Activated naive CD4-positive, alpha-beta T cell treated with anti-CD3 and anti-CD28 coated beads, Interleukin-2, amount 10 ng/mL, durations not matched to agents 7 days and 5 days (primary cell): ENCODE data around the gene BABAM1.

ENCODE experiments used
- CTCF ChIA-PET: fragments of 350-600 bp; sonication (Branson Sonifier 250); formaldehyde crosslinking; loops from one replicate; lab custom pipeline; 2021; ENCODE audit warnings: antibody characterized with exemption; lab: Charles Lee
- DNase-seq: peaks from one replicate; pipeline ENCODE4 v3.0.0-alpha.2; 2020
- H3K27ac Mint-ChIP-seq: one replicate; pipeline ENCODE4 v1.8.0; 2021; ENCODE audit warnings: mild to moderate bottlenecking, moderate library complexity, mixed read lengths
- H3K27me3 Mint-ChIP-seq: one replicate; pipeline ENCODE4 v1.8.0; 2021; ENCODE audit warnings: mild to moderate bottlenecking, mixed read lengths
- H3K36me3 Mint-ChIP-seq: one replicate; pipeline ENCODE4 v1.8.0; 2021; ENCODE audit warnings: mixed read lengths
- H3K4me1 Mint-ChIP-seq: one replicate; pipeline ENCODE4 v1.8.0; 2021; ENCODE audit warnings: mixed read lengths
- H3K4me3 Mint-ChIP-seq: one replicate; pipeline ENCODE4 v1.8.0; 2021; ENCODE audit warnings: mild to moderate bottlenecking, moderate library complexity, mixed read lengths
- H3K9me3 Mint-ChIP-seq: one replicate; pipeline ENCODE4 v1.8.0; 2021; ENCODE audit warnings: mixed read lengths

The BABAM1 gene

GRCh38 chr19:17323300-17323963 is 56.2 kb downstream of the BABAM1 start:
- no peak for DNase-seq
- no peak overlapping the region for H3K4me3 Mint-ChIP-seq
- CTCF ChIA-PET = no interaction called here
- peaks cover 6% of the 10 kb centered on the region for H3K4me1 Mint-ChIP-seq
- no peak overlapping the region for H3K27ac Mint-ChIP-seq
- H3K36me3 Mint-ChIP-seq = peaks cover 20% of the 10 kb centered on the region
- H3K27me3 Mint-ChIP-seq = peaks cover 3% of the 10 kb centered on the region
- no peaks in the 10 kb centered on the region for H3K9me3 Mint-ChIP-seq

DNA sequence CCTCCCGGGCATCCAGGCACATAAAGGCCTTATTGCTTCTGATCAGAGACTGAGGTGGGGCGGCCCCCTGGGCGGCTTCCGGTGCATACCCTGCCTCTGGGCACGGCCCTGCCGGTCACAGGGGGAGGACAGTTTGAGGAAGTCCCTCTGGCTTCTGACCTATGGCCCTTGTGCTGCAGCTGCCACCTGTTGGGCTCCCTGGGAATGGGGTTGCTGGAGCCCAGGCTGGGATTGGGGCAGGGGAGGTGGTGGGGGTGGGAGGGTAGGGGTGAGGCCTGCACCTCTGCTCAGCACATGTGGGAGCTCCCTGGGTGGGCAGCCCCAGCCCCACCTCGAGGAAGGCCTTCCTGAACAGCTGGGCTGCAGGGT is 56.7 kb downstream of the BABAM1 start:
- no peak overlapping the region for H3K27ac Mint-ChIP-seq
- DNase-seq = peak; percentile 39
- peaks cover 6% of the 10 kb centered on the region for H3K4me1 Mint-ChIP-seq
- peaks cover 8% of the 10 kb centered on the region for H3K27me3 Mint-ChIP-seq
- H3K36me3 Mint-ChIP-seq = peaks cover 20% of the 10 kb centered on the region
- H3K4me3 Mint-ChIP-seq = no peak overlapping the region
- CTCF ChIA-PET = no interaction called here
- no peaks in the 10 kb centered on the region for H3K9me3 Mint-ChIP-seq

GRCh38 chr19:17324357-17325114 is 57.3 kb downstream of the BABAM1 start:
- Mint-ChIP-seq H3K9me3 (no peaks in the 10 kb centered on the region), H3K27ac (no peak overlapping the region), H3K4me1 (peaks cover 10% of the 10 kb centered on the region), H3K27me3 (peaks cover 14% of the 10 kb centered on the region), H3K4me3 (no peak overlapping the region), H3K36me3 (peaks cover 15% of the 10 kb centered on the region)
- CTCF ChIA-PET = no interaction called here
- no peak for DNase-seq

DNA sequence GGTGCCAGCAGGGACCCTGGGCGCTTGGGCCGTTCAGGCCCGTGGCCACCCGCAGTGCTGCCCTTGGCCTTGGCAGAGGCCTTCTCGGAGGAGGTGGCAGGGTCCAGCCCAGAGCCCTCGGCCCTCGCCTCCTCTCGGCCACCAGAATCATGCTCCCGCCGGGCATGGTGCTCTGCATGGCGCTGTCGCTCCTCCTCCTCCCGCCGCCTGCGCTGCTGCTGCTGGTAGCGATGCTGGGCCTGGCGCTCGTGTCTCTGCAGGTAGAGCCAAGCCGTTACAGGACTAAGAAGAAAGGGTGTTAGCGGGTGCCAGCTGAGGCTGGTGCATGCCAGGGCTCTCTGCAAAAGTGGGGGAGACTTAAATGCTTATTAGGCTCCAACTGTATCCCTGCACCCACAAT is 57.9 kb downstream of the BABAM1 start:
- Mint-ChIP-seq H3K27me3 (peaks cover 20% of the 10 kb centered on the region), H3K9me3 (no peaks in the 10 kb centered on the region), H3K4me1 (peaks cover 15% of the 10 kb centered on the region), H3K4me3 (no peak overlapping the region), H3K36me3 (peaks cover 9% of the 10 kb centered on the region), H3K27ac (no peak overlapping the region)
- CTCF ChIA-PET = interaction anchor here (1.1 to 1.8 kb wide), 2 partner anchors 16 to 61 kb away, joined by 3 to 5 read pairs; partner anchors contain the start of gene DDA1
- DNase-seq = no peak

DNA sequence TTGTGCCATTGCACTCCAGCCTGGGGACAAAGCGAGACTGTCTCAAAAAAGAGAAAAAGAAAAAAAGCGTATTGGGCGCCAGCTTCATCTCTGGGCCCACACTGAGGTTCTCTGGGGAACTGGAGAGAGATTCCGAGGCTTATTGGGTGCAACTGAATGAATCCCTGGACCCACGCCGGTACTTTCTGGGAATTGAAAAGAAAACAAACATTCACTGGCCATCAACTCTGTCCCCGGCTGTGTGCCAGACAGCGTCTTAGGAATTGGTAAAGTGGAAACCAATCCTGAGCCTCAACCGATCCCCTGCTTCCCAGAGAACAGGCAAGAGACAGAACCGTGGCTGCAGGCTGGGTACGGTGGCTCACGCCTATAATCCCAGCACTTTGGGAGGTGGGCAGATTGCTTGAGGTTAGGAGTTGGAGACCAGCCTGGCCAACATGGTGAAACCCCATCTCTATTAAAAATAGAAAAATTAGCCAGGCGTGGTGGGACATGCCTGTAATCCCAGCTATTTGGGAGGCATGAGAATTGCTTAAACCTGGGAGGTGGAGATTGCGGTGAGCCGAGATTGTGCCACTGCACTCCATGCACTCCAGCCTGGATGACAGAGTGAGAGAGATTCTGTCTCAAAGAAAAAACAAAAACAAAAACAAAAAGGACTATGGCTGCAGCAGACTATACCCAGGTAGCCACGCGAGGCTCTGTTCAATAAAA is 58.8 kb downstream of the BABAM1 start:
- Mint-ChIP-seq H3K4me3 (no peak overlapping the region), H3K4me1 (peaks cover 21% of the 10 kb centered on the region), H3K36me3 (peaks cover 12% of the 10 kb centered on the region), H3K27ac (no peak overlapping the region), H3K9me3 (no peaks in the 10 kb centered on the region), H3K27me3 (peaks cover 29% of the 10 kb centered on the region)
- no peak for DNase-seq
- CTCF ChIA-PET = interaction anchor here (1.1 to 1.8 kb wide), 3 partner anchors 17 to 62 kb away, joined by 3 to 5 read pairs (median 3); partner anchors contain the start of gene DDA1

DNA sequence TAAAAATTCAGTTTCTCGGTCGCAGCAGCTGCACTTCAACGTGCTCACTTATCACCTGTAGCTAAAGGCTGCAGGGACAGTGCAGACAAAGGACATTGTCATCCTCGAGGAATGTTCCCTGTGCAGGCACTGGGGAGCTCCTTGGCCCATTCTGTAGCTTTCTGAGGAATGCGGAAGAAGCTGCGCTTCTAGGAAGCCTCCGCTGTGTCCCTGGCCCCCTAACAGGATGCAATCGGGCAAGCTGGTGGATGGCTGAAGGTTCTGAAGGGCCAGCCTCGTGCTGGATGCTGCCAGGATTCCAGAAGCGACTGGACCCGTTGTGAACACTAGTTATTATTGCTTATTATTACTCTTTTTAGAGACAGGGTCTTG is 59.3 kb downstream of the BABAM1 start:
- CTCF ChIA-PET = interaction anchor here (0.6 to 1.8 kb wide), 4 partner anchors 17 to 519 kb away, joined by 3 to 5 read pairs (median 3); partner anchors contain the start of gene DDA1
- Mint-ChIP-seq H3K27me3 (peaks cover 33% of the 10 kb centered on the region), H3K4me1 (peaks cover 21% of the 10 kb centered on the region), H3K36me3 (peaks cover 12% of the 10 kb centered on the region), H3K9me3 (no peaks in the 10 kb centered on the region), H3K27ac (no peak overlapping the region), H3K4me3 (no peak overlapping the region)
- no peak for DNase-seq

- Mint-ChIP-seq H3K4me1 (peaks cover 21% of the 10 kb centered on the region), H3K4me3 (peak overlapping the region; percentile 21), H3K9me3 (no peaks in the 10 kb centered on the region), H3K27ac (no peak overlapping the region), H3K36me3 (peaks cover 12% of the 10 kb centered on the region), H3K27me3 (peaks cover 33% of the 10 kb centered on the region)
- DNase-seq = no peak
- CTCF ChIA-PET = interaction anchor here (0.6 to 1.8 kb wide), 4 partner anchors 18 to 520 kb away, joined by 3 to 5 read pairs (median 3); partner anchors contain the start of gene DDA1
These were observed 59.9 kb downstream of the BABAM1 start for GRCh38 chr19:17327068-17327653.

GRCh38 chr19:17327654-17328516 is 60.6 kb downstream of the BABAM1 start:
- no peak overlapping the region for H3K27ac Mint-ChIP-seq
- peaks cover 28% of the 10 kb centered on the region for H3K4me1 Mint-ChIP-seq
- H3K4me3 Mint-ChIP-seq = peak overlapping the region; percentile 69
- H3K9me3 Mint-ChIP-seq = no peaks in the 10 kb centered on the region
- CTCF ChIA-PET = interaction anchor here (1.2 kb wide), 1 partner anchor 61 kb away, joined by 3 read pairs; no protein-coding TSS in a partner anchor
- H3K36me3 Mint-ChIP-seq = peaks cover 9% of the 10 kb centered on the region
- peaks cover 38% of the 10 kb centered on the region for H3K27me3 Mint-ChIP-seq
- DNase-seq = peak; percentile 71
